GM12865 (cell line): ENCODE measurements around the gene KIF3B.

Source experiments
- DNase-seq: peaks from one replicate; pipeline ENCODE4 v3.0.0; 2010; ENCODE audit warnings: low read depth
- H3K4me3 ChIP-seq: 2 replicates; pipeline ENCODE4 v1.5.1; 2011; ENCODE audit warnings: mild to moderate bottlenecking, low read depth, low read length, control low read depth
- TF ChIP-seq, protein P1 (sequence below): IDR thresholded peaks from 2 replicates; pipeline ENCODE4 v1.5.1; 2011; ENCODE audit warnings: low read length, control low read depth, low read depth, inconsistent platforms; ENCODE audit not compliant: insufficient read depth; ENCODE audit errors: missing control alignments

The KIF3B gene

GRCh38 chr20:32232326-32232886 lies 45.0 kb upstream of the KIF3B start:
- peak; percentile 40 for DNase-seq
- TF ChIP-seq, protein P1, sequence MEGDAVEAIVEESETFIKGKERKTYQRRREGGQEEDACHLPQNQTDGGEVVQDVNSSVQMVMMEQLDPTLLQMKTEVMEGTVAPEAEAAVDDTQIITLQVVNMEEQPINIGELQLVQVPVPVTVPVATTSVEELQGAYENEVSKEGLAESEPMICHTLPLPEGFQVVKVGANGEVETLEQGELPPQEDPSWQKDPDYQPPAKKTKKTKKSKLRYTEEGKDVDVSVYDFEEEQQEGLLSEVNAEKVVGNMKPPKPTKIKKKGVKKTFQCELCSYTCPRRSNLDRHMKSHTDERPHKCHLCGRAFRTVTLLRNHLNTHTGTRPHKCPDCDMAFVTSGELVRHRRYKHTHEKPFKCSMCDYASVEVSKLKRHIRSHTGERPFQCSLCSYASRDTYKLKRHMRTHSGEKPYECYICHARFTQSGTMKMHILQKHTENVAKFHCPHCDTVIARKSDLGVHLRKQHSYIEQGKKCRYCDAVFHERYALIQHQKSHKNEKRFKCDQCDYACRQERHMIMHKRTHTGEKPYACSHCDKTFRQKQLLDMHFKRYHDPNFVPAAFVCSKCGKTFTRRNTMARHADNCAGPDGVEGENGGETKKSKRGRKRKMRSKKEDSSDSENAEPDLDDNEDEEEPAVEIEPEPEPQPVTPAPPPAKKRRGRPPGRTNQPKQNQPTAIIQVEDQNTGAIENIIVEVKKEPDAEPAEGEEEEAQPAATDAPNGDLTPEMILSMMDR, result no peak
- no peak overlapping the region for H3K4me3 ChIP-seq

DNA sequence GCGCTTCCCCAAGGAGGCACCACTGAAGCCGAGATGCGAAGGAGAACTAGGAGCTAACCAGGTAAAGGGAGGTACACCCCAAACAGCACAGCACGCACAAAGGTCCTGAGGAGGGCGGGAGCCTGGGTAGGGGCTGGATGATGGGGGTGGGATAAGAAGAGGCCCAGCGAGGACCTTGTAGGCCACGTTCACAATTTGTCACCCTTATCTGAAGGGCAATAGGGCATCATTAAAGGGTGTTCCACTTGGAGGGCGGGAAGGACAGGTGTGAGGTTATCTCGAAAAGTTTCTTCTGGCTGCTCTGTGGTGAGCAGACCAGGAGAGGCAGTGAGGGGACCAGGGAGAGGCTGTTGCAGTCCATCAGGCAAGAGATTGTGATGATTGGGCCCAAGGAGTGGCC lies 44.2 kb upstream of the KIF3B start:
- TF ChIP-seq, protein P1, result no peak

DNA sequence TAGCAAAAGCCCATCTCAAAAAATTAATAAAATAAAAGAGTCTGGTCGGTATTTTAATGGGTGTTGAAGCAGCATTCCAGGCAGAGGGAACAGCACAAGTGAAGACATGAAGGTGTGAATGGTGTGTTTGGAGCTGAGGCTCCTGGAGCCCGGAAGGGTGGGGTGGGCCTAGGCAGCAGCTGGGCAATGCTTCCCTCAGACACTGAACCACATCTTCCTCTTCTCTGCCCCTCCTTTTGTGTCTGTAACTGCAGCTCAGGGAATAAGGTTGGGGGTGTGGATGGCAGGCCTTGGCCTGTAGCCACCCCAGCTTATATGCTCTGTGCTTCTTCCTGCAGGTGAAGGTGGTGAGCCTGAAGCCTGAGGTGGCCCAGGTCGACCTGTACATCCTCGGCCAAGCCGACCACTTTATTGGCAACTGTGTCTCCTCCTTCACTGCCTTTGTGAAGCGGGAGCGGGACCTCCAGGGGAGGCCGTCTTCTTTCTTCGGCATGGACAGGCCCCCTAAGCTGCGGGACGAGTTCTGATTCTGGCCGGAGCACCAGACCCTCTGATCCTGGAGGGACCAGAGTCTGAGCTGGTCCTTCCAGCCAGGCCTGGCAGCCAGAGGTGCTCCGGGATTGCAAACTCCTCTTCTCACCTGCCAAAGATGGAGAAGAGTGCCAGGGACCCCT lies 43.2 kb upstream of the KIF3B start:
- no peak overlapping the region for H3K4me3 ChIP-seq
- no peak for DNase-seq
- TF ChIP-seq, protein P1, result no peak

More for the DNA sequence above, 44.2 kb upstream of the KIF3B start:
- no peak for DNase-seq
- H3K4me3 ChIP-seq, result no peak overlapping the region

DNA sequence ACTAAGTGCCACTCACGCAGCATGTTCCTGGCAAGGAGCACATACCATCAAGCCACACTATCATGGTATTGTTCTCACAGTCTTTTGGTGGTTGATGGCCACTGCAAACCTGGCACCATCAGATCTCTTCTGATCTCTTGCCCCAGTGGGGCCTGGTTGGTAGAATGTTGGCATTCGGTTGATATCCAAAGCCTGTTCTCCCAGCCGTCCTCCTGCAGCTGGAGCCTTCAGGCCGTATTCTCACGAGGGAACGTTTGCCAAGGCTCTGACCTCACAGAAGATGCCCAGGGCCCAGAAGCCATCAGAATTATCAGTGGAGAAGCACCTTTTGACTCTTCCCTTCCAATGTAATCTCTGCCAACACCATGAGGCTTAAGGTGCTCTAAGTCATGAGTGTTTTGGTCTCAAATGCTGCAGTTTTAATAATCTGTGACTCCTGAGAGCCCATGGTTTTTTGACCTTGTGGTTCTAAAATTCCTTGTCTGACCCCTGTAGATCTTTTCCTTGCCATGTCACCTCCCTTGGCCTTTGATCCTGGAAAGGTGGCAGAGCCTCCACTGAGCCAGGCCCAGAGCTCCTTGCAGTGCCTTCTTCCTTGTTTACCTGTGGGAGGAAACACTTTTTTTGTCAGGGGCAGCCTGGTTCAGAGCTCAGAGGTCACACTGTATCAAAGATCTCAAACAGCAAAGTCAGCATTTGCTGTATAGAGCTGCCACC lies 42.0 kb upstream of the KIF3B start:
- DNase-seq, result no peak
- H3K4me3 ChIP-seq, result no peak overlapping the region
- TF ChIP-seq, protein P1, result no peak

- TF ChIP-seq, protein P1, result no peak
- DNase-seq, result no peak
- H3K4me3 ChIP-seq, result no peak overlapping the region
Measured at GRCh38 chr20:32236048-32236533, 41.4 kb upstream of the KIF3B start.

- DNase-seq, result no peak
- no peak overlapping the region for H3K4me3 ChIP-seq
- TF ChIP-seq, protein P1, result no peak
Measured at GRCh38 chr20:32236819-32237218, 40.6 kb upstream of the KIF3B start.
